A549 treated with DMSO at 1 μM for 4 hours (cell line): ENCODE data around the gene NPAP1. TPM values are rescaled to one million over a fixed set of nuclear protein-coding genes. Genes with fewer than 3 reads are reported as not detected.

Experiments
- total RNA-seq: library from RNA; stranded (reverse); fragments of 200-300 nt; extraction: Qiagen RNA extraction; gene quantifications from 5 replicates; pipeline ENCODE4 v1.2.3, GENCODE V29; 2022; ENCODE audit warnings: low read depth

The NPAP1 gene, protein sequence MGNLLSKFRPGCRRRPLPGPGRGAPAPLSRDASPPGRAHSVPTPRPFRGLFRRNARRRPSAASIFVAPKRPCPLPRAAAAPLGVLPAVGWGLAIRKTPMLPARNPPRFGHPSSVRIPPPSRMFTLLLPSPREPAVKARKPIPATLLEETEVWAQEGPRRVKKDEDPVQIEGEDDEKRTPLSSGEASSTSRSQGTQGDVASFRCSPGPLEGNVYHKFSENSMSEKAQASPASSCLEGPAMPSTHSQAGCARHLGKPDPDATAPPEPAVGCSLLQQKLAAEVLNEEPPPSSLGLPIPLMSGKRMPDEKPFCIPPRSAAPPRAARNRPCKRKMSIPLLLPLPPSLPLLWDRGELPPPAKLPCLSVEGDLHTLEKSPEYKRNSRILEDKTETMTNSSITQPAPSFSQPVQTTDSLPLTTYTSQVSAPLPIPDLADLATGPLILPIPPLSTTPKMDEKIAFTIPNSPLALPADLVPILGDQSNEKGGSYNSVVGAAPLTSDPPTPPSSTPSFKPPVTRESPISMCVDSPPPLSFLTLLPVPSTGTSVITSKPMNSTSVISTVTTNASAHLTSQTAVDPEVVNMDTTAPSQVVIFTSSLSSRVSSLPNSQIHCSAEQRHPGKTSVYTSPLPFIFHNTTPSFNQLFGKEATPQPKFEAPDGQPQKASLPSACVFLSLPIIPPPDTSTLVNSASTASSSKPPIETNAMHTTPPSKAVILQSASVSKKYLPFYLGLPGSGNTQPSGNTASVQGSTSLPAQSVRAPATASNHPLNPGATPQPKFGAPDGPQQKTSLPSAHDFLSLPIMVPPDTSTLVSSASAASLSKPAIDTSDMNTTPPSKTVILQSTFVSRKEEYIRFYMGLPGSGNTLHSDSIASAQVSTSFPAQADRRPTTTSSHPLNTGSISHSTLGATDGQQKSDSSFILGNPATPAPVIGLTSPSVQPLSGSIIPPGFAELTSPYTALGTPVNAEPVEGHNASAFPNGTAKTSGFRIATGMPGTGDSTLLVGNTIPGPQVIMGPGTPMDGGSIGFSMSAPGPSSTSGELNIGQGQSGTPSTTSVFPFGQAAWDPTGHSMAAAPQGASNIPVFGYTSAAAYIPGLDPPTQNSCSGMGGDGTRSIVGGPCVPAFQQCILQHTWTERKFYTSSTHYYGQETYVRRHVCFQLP
- not detected in 5 replicates for total RNA-seq

DNA sequence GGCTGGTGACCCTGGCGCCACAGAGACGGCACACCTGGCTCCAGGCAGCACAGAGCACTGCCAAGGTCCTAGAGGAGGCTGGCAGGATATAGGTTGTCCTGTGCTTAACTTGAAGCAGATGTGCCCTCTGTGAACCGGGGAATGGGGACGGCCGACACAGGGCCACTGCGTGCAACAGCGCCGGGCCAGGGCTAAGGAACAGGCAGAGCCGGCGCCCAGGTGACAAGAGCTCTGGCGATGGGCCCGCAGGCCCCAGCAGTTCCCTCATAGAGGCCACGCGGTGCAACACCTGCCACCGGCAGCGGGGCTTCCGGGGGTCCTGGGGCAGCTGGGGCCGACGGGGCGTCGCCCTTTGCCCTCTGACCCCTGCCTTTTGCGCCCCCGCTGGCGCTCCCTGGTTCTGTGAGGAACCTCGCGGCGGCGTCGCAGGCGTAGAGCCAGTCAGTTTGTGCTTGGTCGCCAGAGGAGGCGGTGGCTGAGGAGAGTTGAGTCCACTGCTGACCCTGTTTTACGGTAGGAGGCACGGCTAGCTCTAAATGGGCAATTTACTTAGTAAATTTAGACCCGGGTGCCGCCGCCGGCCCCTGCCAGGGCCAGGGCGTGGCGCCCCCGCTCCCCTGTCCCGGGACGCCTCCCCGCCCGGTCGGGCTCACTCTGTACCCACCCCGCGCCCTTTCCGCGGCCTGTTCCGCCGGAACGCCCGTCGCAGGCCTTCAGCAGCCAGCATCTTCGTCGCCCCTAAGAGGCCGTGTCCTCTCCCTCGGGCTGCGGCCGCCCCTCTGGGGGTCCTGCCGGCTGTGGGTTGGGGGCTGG, at the start of gene NPAP1:
Gene NPAP1, plus strand, starts transcription at position 444 of the 813 bp plus-strand sequence. Its CDS starts 93 bp downstream, at position 537.

